Loucy (cell line): ENCODE results near the gene ALMS1.

Experiments used
- H2AFZ ChIP-seq: fragments of 200-600 bp; sonication (generic); 2 replicates; pipeline ENCODE4 v1.6.0; 2016; ENCODE audit warnings: antibody characterized with exemption, mild to moderate bottlenecking, low read length, moderate library complexity
- H3F3A ChIP-seq: fragments of 200-600 bp; 2 replicates; pipeline ENCODE4 v1.6.0; 2016; ENCODE audit warnings: antibody characterized with exemption, low read depth, mild to moderate bottlenecking
- H3K27me3 ChIP-seq: fragments of 200-600 bp; sonication (generic); 2 replicates; pipeline ENCODE4 v1.6.1; 2014; ENCODE audit warnings: low read length, mild to moderate bottlenecking; ENCODE audit not compliant: insufficient read depth, poor library complexity, severe bottlenecking
- H3K36me3 ChIP-seq: fragments of 200-600 bp; sonication (generic); 2 replicates; pipeline ENCODE4 v1.6.1; 2016; ENCODE audit warnings: low read length; ENCODE audit not compliant: insufficient read depth
- H3K4me1 ChIP-seq: fragments of 200-600 bp; sonication (generic); 2 replicates; pipeline ENCODE4 v1.5.1; 2014; ENCODE audit warnings: low read length, mild to moderate bottlenecking; ENCODE audit not compliant: insufficient read depth, poor library complexity, severe bottlenecking
- H3K4me2 ChIP-seq: fragments of 200-600 bp; sonication (generic); 2 replicates; pipeline ENCODE4 v1.6.0; 2014; ENCODE audit warnings: antibody characterized with exemption, low read length, low read depth, mild to moderate bottlenecking; ENCODE audit not compliant: poor library complexity, severe bottlenecking
- H3K4me3 ChIP-seq: fragments of 200-600 bp; sonication (generic); 2 replicates; pipeline ENCODE4 v1.5.1; 2014; ENCODE audit warnings: low read length, mild to moderate bottlenecking, mixed read lengths; ENCODE audit not compliant: poor library complexity, severe bottlenecking
- H3K79me2 ChIP-seq: fragments of 200-600 bp; sonication (generic); 2 replicates; pipeline ENCODE4 v1.6.1; 2014; ENCODE audit warnings: low read length; ENCODE audit not compliant: insufficient read depth
- H3K9ac ChIP-seq: fragments of 200-600 bp; sonication (generic); 2 replicates; pipeline ENCODE4 v1.6.0; 2014; ENCODE audit warnings: mild to moderate bottlenecking, low read depth, low read length, moderate library complexity; ENCODE audit not compliant: poor library complexity, severe bottlenecking
- H3K9me2 ChIP-seq: fragments of 200-600 bp; sonication (generic); replicated peaks from 2 replicates; pipeline ENCODE4 v1.6.1; 2016; ENCODE audit warnings: low read depth, low read length, mixed read lengths
- H3K9me3 ChIP-seq: fragments of 200-600 bp; sonication (generic); 2 replicates; pipeline ENCODE4 v1.6.1; 2014; ENCODE audit warnings: mild to moderate bottlenecking, antibody characterized with exemption, low read length, low read depth; ENCODE audit not compliant: insufficient read depth
- H4K20me1 ChIP-seq: fragments of 200-600 bp; sonication (generic); 2 replicates; pipeline ENCODE4 v1.6.0; 2014; ENCODE audit warnings: antibody characterized with exemption, low read length, mild to moderate bottlenecking; ENCODE audit not compliant: insufficient read depth, poor library complexity, severe bottlenecking
- EZH2phosphoT487 ChIP-seq: fragments of 200-600 bp; IDR thresholded peaks from 2 replicates; pipeline ENCODE4 v1.6.1; 2018; ENCODE audit warnings: antibody characterized with exemption, mild to moderate bottlenecking, moderate library complexity, borderline replicate concordance
- TF ChIP-seq, protein P1 (sequence below): fragments of 200-600 bp; sonication (generic); conservative IDR thresholded peaks from 2 replicates; pipeline ENCODE4 v1.5.1; 2014; ENCODE audit warnings: mild to moderate bottlenecking, antibody characterized with exemption, low read length

ALMS1 gene

GRCh38 chr2:73385123-73385503 is 523 bp upstream of the ALMS1 start:
- TF ChIP-seq, protein P1, sequence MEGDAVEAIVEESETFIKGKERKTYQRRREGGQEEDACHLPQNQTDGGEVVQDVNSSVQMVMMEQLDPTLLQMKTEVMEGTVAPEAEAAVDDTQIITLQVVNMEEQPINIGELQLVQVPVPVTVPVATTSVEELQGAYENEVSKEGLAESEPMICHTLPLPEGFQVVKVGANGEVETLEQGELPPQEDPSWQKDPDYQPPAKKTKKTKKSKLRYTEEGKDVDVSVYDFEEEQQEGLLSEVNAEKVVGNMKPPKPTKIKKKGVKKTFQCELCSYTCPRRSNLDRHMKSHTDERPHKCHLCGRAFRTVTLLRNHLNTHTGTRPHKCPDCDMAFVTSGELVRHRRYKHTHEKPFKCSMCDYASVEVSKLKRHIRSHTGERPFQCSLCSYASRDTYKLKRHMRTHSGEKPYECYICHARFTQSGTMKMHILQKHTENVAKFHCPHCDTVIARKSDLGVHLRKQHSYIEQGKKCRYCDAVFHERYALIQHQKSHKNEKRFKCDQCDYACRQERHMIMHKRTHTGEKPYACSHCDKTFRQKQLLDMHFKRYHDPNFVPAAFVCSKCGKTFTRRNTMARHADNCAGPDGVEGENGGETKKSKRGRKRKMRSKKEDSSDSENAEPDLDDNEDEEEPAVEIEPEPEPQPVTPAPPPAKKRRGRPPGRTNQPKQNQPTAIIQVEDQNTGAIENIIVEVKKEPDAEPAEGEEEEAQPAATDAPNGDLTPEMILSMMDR: no peak
- TF ChIP-seq EZH2phosphoT487: no peak

DNA sequence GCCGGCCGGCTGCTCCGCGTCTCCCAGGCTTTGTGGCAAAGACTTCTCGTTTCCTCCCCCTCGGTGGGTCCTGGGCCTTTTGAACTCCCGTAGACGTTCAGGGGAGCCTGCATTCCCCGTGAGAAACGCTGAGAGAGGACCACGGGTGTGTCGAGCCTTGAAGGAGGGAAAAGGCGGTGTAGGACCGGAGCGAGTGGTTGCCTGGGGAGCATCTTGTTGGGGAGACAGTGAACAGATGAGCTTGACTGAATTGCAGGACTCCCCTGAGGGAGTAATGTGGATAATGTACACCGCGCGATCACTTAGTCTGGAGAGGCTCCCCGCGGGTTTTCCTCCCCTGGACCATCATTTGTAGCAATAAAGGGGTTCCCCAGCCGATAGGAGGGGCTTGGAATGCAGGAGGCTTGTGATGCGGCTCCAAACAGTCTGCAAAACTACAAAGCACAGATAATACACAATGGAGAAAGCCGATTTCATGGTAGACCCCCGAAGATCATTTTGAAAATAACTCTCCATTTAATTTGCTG is 769 bp downstream of the ALMS1 start:
- H3K9me2 ChIP-seq: no peaks in the 10 kb centered on the region
- H3K9ac ChIP-seq: peak overlapping the region; percentile 87
- H3F3A ChIP-seq: no peaks in the 10 kb centered on the region
- peak overlapping the region; percentile 96 for H3K4me3 ChIP-seq
- H4K20me1 ChIP-seq: peaks cover 22% of the 10 kb centered on the region
- H3K4me2 ChIP-seq: peak overlapping the region; percentile 79
- H3K9me3 ChIP-seq: no peaks in the 10 kb centered on the region
- peaks cover 32% of the 10 kb centered on the region for H3K4me1 ChIP-seq
- H3K79me2 ChIP-seq: peaks cover 49% of the 10 kb centered on the region
- no peaks in the 10 kb centered on the region for H3K36me3 ChIP-seq
- peaks cover 26% of the 10 kb centered on the region for H3K27me3 ChIP-seq
- no peak for TF ChIP-seq EZH2phosphoT487
- TF ChIP-seq, protein P1: no peak
- peak overlapping the region; percentile 91 for H2AFZ ChIP-seq

More at GRCh38 chr2:73385123-73385503, 523 bp upstream of the ALMS1 start:
- Histone ChIP-seq H3K4me2 (peak overlapping the region; percentile 82), H3F3A (no peaks in the 10 kb centered on the region), H3K4me3 (peak overlapping the region; percentile 81), H3K9ac (peak overlapping the region; percentile 72), H3K9me2 (no peaks in the 10 kb centered on the region), H3K79me2 (peaks cover 38% of the 10 kb centered on the region), H4K20me1 (peaks cover 22% of the 10 kb centered on the region), H3K4me1 (peaks cover 27% of the 10 kb centered on the region), H3K27me3 (peaks cover 29% of the 10 kb centered on the region), H3K36me3 (no peaks in the 10 kb centered on the region), H2AFZ (peak overlapping the region; percentile 97), H3K9me3 (no peaks in the 10 kb centered on the region)

DNA sequence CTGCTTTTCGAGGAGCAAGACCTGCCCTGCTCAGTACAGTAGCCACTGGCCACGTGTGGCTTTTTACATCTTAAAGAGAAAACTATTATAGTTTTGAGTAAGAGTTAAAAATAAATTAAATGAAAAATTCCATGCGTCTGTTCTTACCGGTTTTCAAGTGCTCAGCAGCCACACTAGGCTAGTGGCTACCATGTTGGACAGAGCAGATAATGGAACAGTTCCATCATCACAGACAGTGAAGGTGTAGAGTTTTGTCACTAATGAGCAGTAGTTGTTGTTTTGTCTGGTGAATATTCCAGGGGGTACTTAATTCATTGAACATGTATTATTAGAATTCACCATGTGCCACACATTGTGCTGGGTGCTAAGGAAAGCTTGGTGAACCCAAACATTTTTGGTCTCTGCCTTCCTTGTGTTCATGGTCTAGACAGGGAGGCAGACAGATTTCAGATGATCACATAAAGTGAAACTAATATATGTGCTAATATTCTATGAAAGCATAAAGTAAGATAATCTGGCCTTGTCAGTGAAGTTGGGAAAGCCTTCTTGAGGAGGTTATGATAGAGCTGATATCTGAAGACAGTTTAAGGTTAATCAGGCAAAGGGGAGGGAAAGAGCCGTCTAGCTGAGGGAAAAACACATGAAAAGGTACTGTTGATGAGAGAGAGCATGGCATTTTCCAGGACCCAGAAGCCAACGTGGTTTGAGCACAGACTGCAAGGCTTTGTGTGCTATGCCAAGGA is 1.4 kb downstream of the ALMS1 start:
- H3F3A ChIP-seq: no peaks in the 10 kb centered on the region
- peaks cover 20% of the 10 kb centered on the region for H3K27me3 ChIP-seq
- H3K4me2 ChIP-seq: peak overlapping the region; percentile 79
- peaks cover 54% of the 10 kb centered on the region for H3K79me2 ChIP-seq
- peak overlapping the region; percentile 87 for H3K9ac ChIP-seq
- H3K4me1 ChIP-seq: peaks cover 36% of the 10 kb centered on the region
- H2AFZ ChIP-seq: no peak overlapping the region
- no peaks in the 10 kb centered on the region for H3K36me3 ChIP-seq
- H3K9me3 ChIP-seq: no peaks in the 10 kb centered on the region
- no peak for TF ChIP-seq EZH2phosphoT487
- TF ChIP-seq, protein P1: no peak
- no peaks in the 10 kb centered on the region for H3K9me2 ChIP-seq
- H3K4me3 ChIP-seq: peak overlapping the region; percentile 96
- peaks cover 22% of the 10 kb centered on the region for H4K20me1 ChIP-seq
